Right forelimb (tissue), 1 donor: ENCODE measurements around the gene TNS3.

Experiments
- DNase-seq: peaks from one replicate; pipeline ENCODE4 v3.0.0-alpha.2; 2018

The TNS3 gene

GRCh38 chr7:47539398-47540052 lies 42.4 kb downstream of the TNS3 start:
- no peak for DNase-seq

- DNase-seq, result peak; percentile 44
These were observed 43.0 kb downstream of the TNS3 start for GRCh38 chr7:47538846-47539311.

- DNase-seq, result peak; percentile 73
These were observed 43.9 kb downstream of the TNS3 start for GRCh38 chr7:47537716-47538675.

GRCh38 chr7:47536661-47537611 lies 45.0 kb downstream of the TNS3 start:
- peak; percentile 89 for DNase-seq

- DNase-seq, result no peak
These were observed 45.9 kb downstream of the TNS3 start for GRCh38 chr7:47535704-47536628.

GRCh38 chr7:47535035-47535703 lies 46.7 kb downstream of the TNS3 start:
- DNase-seq, result no peak

GRCh38 chr7:47534322-47535034 lies 47.4 kb downstream of the TNS3 start:
- DNase-seq, result no peak

GRCh38 chr7:47531584-47532492 lies 50.1 kb downstream of the TNS3 start:
- DNase-seq, result no peak

GRCh38 chr7:47529826-47530555 lies 51.9 kb downstream of the TNS3 start:
- peak; percentile 1 for DNase-seq

- DNase-seq, result no peak
These were observed 52.5 kb downstream of the TNS3 start for GRCh38 chr7:47529405-47529804.

- no peak for DNase-seq
These were observed 53.4 kb downstream of the TNS3 start for GRCh38 chr7:47528471-47528870.

GRCh38 chr7:47526466-47526865 lies 55.4 kb downstream of the TNS3 start:
- no peak for DNase-seq

GRCh38 chr7:47525066-47525623 lies 56.8 kb downstream of the TNS3 start:
- DNase-seq, result no peak

GRCh38 chr7:47523401-47523800 lies 58.5 kb downstream of the TNS3 start:
- DNase-seq, result no peak

GRCh38 chr7:47521816-47522561 lies 59.9 kb downstream of the TNS3 start:
- DNase-seq, result no peak

GRCh38 chr7:47521011-47521795 lies 60.7 kb downstream of the TNS3 start:
- no peak for DNase-seq

GRCh38 chr7:47520406-47520805 lies 61.5 kb downstream of the TNS3 start:
- no peak for DNase-seq
